ENCODE measurements around the gene DOCK9. TPM values are rescaled to one million over a fixed set of nuclear protein-coding genes. Genes with fewer than 3 reads are reported as not detected.
A peak's percentile ranks its signal among the peaks of the same experiment; 100 is the strongest.

DOCK9 gene
- total and polyA plus RNA-seq, 2 experiments from 2014 or later = 8.5 to 57.7 TPM

GRCh38 chr13:98972059-98972458 is 5.8 kb downstream of the DOCK9 start (continued):
- no peak for TF ChIP-seq ZNF462 (CRISPR knock-in tag; IDR thresholded peaks at IDR 0.05)
- no peak for TF ChIP-seq JUNB (IDR thresholded peaks at IDR 0.05; ENCODE audit: unreplicated experiment)

- Mint-ChIP-seq H3K36me3 (ENCODE audit: low read depth) (no peaks in the 10 kb centered on the region), H3K4me3 (no peak overlapping the region), H3K9me3 (no peaks in the 10 kb centered on the region), H3K27me3 (ENCODE audit: insufficient read depth, low read depth, poor library complexity) (peaks cover 5% of the 10 kb centered on the region), H3K27ac (no peak overlapping the region), H3K4me1 (peaks cover 25% of the 10 kb centered on the region)
- Histone ChIP-seq H3F3A (replicated peaks; ENCODE audit: low read depth) (no peaks in the 10 kb centered on the region), H3K27ac (ENCODE audit: low read depth) (0 out of 2 replicates have a peak overlapping the region, but pooled peaks have one; percentile 16), H4K20me1 (replicated peaks; ENCODE audit: insufficient read depth) (no peaks in the 10 kb centered on the region), H3K4me2 (no peak overlapping the region), H3K79me2 (replicated peaks; ENCODE audit: insufficient read depth) (no peaks in the 10 kb centered on the region; the same call in 1 of the 2 replicates), H3K9me2 (ENCODE audit: insufficient read depth) (no peaks in the 10 kb centered on the region), H2AFZ (no peak overlapping the region), H3K36me3 (ENCODE audit: insufficient read depth) (no peaks in the 10 kb centered on the region), H3K4me1 (ENCODE audit: insufficient read depth) (peaks cover 21% of the 10 kb centered on the region; the same call in 1 of the 2 replicates), H3K4me3 (no peak overlapping the region), H3K27me3 (ENCODE audit: insufficient read depth) (no peaks in the 10 kb centered on the region)
- DNase-seq (ENCODE audit: low spot score) (no peak), ATAC-seq (no peak)
- TF ChIP-seq JUNB (IDR thresholded peaks at IDR 0.05; ENCODE audit: unreplicated experiment) (no peak), POLR2AphosphoS5 (IDR thresholded peaks at IDR 0.05; ENCODE audit: low read depth) (no peak), REST (IDR thresholded peaks at IDR 0.05; ENCODE audit: unreplicated experiment) (no peak), EZH2phosphoT487 (IDR thresholded peaks at IDR 0.05; ENCODE audit: unreplicated experiment) (no peak), STAT1 (IDR thresholded peaks at IDR 0.05; ENCODE audit: unreplicated experiment) (no peak), ETS1 (IDR thresholded peaks at IDR 0.05) (no peak), CTCF (conservative IDR thresholded peaks at IDR 0.05; ENCODE audit: low read depth in 2 of 2) (no peak), ZNF114 (CRISPR knock-in tag; IDR thresholded peaks at IDR 0.05) (no peak), EZH2 (IDR thresholded peaks at IDR 0.05; ENCODE audit: low read depth, unreplicated experiment) (no peak)
These were observed 7.5 kb downstream of the DOCK9 start for GRCh38 chr13:98970330-98970729.
